NB4 (cell line): Measurements from ENCODE around the gene PAPOLB.

Source experiments
- DNase-seq: peaks from one replicate; pipeline ENCODE4 v3.0.0; 2010; ENCODE audit warnings: low read depth
- H3K4me3 ChIP-seq: one replicate; pipeline ENCODE4 v1.5.1; 2011; ENCODE audit warnings: mild to moderate bottlenecking, low read depth, low read length, moderate library complexity
- MYC ChIP-seq: IDR thresholded peaks from 2 replicates; pipeline ENCODE4 v1.6.1; 2011; ENCODE audit warnings: low read depth, low read length
- POLR2A ChIP-seq: IDR thresholded peaks from 2 replicates; pipeline ENCODE4 v1.6.1; 2011; ENCODE audit warnings: mild to moderate bottlenecking; ENCODE audit not compliant: insufficient read length; ENCODE audit errors: extremely low read depth
- TF ChIP-seq, protein P1 (sequence below): IDR thresholded peaks from one replicate; pipeline ENCODE4 v1.5.1; 2012; ENCODE audit warnings: low read depth, low read length
- TF ChIP-seq, protein P2 (sequence below): IDR thresholded peaks from 2 replicates; pipeline ENCODE4 v1.6.1; 2011; ENCODE audit warnings: low read depth, low read length

Gene PAPOLB

DNA sequence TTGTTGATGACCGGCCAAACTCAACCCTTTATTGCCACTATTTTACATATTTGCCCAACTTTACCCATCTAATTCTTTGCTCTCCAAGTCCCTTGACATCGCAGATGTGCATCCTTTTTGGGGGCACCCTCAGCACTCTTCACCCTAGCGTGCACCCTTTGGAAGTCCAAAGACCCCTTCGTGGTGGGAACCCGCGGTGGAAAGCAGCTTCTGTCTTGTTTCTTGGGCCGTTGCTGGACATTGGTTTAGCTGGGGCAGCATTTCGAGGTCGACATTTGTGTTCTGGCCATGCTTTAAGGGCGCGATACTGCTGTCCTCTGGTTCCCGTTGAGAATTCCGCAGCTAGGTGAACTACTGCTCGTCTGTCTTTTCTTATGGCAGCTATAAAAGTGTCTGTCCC is 326 bp upstream of the PAPOLB start:
- TF ChIP-seq, protein P1, sequence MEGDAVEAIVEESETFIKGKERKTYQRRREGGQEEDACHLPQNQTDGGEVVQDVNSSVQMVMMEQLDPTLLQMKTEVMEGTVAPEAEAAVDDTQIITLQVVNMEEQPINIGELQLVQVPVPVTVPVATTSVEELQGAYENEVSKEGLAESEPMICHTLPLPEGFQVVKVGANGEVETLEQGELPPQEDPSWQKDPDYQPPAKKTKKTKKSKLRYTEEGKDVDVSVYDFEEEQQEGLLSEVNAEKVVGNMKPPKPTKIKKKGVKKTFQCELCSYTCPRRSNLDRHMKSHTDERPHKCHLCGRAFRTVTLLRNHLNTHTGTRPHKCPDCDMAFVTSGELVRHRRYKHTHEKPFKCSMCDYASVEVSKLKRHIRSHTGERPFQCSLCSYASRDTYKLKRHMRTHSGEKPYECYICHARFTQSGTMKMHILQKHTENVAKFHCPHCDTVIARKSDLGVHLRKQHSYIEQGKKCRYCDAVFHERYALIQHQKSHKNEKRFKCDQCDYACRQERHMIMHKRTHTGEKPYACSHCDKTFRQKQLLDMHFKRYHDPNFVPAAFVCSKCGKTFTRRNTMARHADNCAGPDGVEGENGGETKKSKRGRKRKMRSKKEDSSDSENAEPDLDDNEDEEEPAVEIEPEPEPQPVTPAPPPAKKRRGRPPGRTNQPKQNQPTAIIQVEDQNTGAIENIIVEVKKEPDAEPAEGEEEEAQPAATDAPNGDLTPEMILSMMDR, result no peak
- TF ChIP-seq POLR2A (no peak), MYC (no peak)
- TF ChIP-seq, protein P2, sequence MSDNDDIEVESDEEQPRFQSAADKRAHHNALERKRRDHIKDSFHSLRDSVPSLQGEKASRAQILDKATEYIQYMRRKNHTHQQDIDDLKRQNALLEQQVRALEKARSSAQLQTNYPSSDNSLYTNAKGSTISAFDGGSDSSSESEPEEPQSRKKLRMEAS, result no peak
- DNase-seq, result no peak
- no peak overlapping the region for H3K4me3 ChIP-seq

DNA sequence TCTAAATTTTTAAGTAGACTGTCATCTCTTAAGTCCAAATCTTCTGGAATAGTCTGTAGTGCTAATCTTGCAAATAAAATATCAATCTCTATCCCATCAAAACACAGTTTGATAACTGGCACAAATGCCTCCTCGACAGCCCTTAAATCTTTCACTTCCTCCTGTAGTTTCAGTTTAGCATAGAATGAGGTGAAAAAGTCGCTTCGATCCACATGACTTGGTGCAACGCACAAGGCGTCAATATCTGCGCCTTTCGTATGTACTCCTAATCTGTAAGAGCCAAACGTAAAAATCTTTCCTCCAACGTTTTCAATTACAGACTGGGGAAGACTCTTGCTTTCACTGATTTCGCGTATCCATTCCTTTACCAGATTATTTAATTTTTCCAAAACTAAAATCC is 603 bp downstream of the PAPOLB start:
- no peak for DNase-seq

DNA sequence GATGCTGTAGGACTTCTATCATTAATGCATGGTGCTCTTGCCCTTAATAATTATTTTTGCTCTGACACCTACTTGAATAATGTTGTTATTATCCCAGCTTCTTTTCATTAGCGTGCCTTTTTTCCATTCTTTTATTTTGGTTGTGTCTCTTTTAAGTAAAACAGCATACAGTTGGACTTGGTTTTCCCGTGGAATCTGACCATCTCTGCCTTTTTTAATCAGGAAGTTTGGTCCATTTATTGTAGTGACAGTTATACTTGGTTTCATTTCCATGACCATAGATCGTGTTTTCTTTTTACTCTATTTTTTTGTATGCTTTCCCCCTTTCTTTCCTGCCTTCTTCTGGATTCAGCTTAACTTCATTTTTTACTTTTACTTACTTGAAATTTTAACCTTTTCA is 4.6 kb downstream of the PAPOLB start:
- TF ChIP-seq MYC (no peak), POLR2A (no peak)
- TF ChIP-seq, protein P1, result no peak
- TF ChIP-seq, protein P2, result no peak
- no peak for DNase-seq
- H3K4me3 ChIP-seq, result no peak overlapping the region

More for the DNA sequence above, 603 bp downstream of the PAPOLB start:
- TF ChIP-seq, protein P1, result no peak
- no peak for TF ChIP-seq POLR2A
- TF ChIP-seq, protein P2, result no peak
- no peak for TF ChIP-seq MYC
- H3K4me3 ChIP-seq, result no peak overlapping the region

DNA sequence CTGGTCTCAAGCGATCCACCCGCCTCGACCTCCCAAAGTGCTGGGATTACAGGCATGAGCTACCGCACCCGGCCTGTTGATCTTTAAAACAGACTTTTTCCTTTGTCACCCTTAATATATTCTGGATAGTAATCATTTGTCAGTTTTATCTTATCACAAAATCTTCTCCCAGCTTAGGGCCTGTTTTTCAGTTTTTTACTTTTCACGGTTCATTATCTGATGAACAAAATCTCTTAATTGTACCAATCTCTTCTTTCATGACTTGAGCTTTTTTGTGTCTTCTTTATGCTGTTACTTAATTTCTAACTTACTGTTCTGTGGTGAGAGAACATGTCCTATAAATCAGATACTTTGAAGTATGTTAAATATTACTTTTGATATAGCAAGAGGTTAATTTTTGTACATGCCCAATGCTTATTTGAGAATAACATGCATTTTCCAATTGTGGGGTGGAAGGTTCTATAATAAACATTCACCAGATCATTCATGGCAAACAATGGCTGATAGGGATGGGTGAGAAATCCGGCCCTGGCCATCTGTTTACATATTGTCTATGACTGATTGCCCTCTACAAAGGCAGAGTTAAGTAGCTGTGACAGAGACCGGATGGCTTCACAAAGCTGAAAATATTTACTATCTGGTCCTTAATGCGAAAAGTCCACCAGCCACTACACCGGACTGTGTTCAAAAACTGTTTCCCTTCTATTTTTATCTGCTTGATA is 5.3 kb downstream of the PAPOLB start:
- no peak overlapping the region for H3K4me3 ChIP-seq
- TF ChIP-seq POLR2A (no peak), MYC (no peak)
- TF ChIP-seq, protein P2, result no peak
- TF ChIP-seq, protein P1, result no peak
- DNase-seq, result no peak

DNA sequence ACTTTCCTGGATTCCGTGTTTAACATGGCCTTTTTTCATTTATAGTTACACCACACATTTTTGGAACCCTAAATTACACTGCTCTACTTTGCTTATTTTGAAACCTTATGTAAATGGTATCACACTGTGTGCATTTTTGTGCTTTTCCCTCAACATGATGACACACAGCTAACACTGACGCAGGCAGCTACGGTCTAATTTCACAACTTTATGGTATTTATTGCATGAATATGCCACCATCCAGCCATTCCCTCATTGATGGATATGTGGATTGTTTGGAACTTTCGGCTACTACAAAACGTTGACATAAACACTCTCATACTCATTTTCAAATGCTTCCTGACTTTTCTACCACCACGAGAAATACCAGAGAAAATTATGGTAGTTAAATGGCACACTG is 6.9 kb downstream of the PAPOLB start:
- DNase-seq, result no peak
- TF ChIP-seq POLR2A, result no peak
- TF ChIP-seq, protein P1, result no peak
- TF ChIP-seq, protein P2, result no peak
- no peak for TF ChIP-seq MYC
- no peak overlapping the region for H3K4me3 ChIP-seq
